A549 (cell line): ENCODE results near the gene NPPA. TPM values are rescaled to one million over a fixed set of nuclear protein-coding genes. Genes with fewer than 3 reads are reported as not detected.

Experiments
- ATAC-seq, 2 experiments: fragments of 200-7000 bp in 1 of 2; fragments of >200 bp in 1 of 2; cut with Nextera tagmentation in 1 of 2; cut with Tn5 transposase in 1 of 2; 3 replicates each; pipeline versions ENCODE4 v1.8.0 to v1.9.1; 2018 to 2020; ENCODE audit warnings: mild to moderate bottlenecking in 1 of 2, moderate library complexity in 1 of 2
- CTCF ChIA-PET: fragments of 300-600 bp; sonication (Branson Sonifier 250); formaldehyde crosslinking; extraction: SDS; loops from one replicate; lab custom pipeline; 2021; ENCODE audit warnings: antibody characterized with exemption, inconsistent platforms; lab: Yijun Ruan, JAX
- POLR2A ChIA-PET: fragments of 350-600 bp; formaldehyde crosslinking; extraction: SDS; loops from one replicate; lab custom pipeline; 2021; ENCODE audit warnings: antibody characterized with exemption, inconsistent platforms; lab: Yijun Ruan, JAX
- DNase-seq, 2 experiments: peaks; one replicate each; pipeline versions ENCODE4 v3.0.0 to v3.0.0-alpha.2; 2011 to 2016; ENCODE audit warnings: low read depth in 1 of 2, low spot score in 1 of 2
- FAIRE-seq: peaks from 2 replicates; lab custom pipeline; 2011; peaks lifted over from hg19 to GRCh38; lab: Jason Lieb, UNC
- H3K27ac ChIP-seq, 2 experiments: fragments of >200 bp; sonication (Bioruptor Twin); formaldehyde crosslinking; 3 replicates each; pipeline ENCODE4 v1.5.1; 2016 to 2017
- H3K4me1 ChIP-seq: fragments of >200 bp; sonication (Bioruptor Twin); formaldehyde crosslinking; 3 replicates; pipeline ENCODE4 v1.6.1; 2016
- H3K4me2 ChIP-seq: fragments of >200 bp; sonication (Bioruptor Twin); formaldehyde crosslinking; 3 replicates; pipeline ENCODE4 v1.6.1; 2016
- H3K4me3 ChIP-seq: fragments of >200 bp; sonication (Bioruptor Twin); formaldehyde crosslinking; 3 replicates; pipeline ENCODE4 v1.5.1; 2016
- H3K9me3 ChIP-seq: fragments of >200 bp; sonication (Bioruptor Twin); formaldehyde crosslinking; 3 replicates; pipeline ENCODE4 v1.6.1; 2016
- CBX2 ChIP-seq: fragments of 200-600 bp; sonication (generic); IDR thresholded peaks from 2 replicates; pipeline ENCODE4 v1.6.1; 2016; ENCODE audit warnings: low read depth, mild to moderate bottlenecking, borderline replicate concordance
- CEBPB ChIP-seq, 2 experiments: fragments of >200 bp in 1 of 2; sonication (Bioruptor Twin) in 1 of 2; formaldehyde crosslinking in 1 of 2; IDR thresholded peaks; 2 replicates each; pipeline ENCODE4 v1.6.1; 2012 to 2016
- CHD2 ChIP-seq: fragments of 150-350 bp; IDR thresholded peaks from 2 replicates; pipeline ENCODE4 v1.6.1; 2014; ENCODE audit warnings: low read length; ENCODE audit not compliant: partially characterized antibody
- EHMT2 ChIP-seq: fragments of 200-600 bp; sonication (generic); IDR thresholded peaks from 2 replicates; pipeline ENCODE4 v1.6.1; 2016; ENCODE audit warnings: antibody characterized with exemption, low read depth, mild to moderate bottlenecking, moderate library complexity
- EP300 ChIP-seq, 2 experiments: fragments of >200 bp; sonication (Bioruptor Twin); formaldehyde crosslinking; IDR thresholded peaks; 2 replicates in 1 of 2; 3 replicates in 1 of 2; pipeline ENCODE4 v1.6.1; 2016 to 2017
- FOSB ChIP-seq: fragments of 250-450 bp; sonication (Bioruptor Pico); IDR thresholded peaks from 2 replicates; pipeline ENCODE4 v1.5.0; 2020; ENCODE audit warnings: mild to moderate bottlenecking, moderate library complexity
- HDAC2 ChIP-seq: fragments of 200-600 bp; sonication (generic); IDR thresholded peaks from 2 replicates; pipeline ENCODE4 v1.6.1; 2016
- HEYL ChIP-seq: fragments of 250-450 bp; sonication (Bioruptor Pico); IDR thresholded peaks from 2 replicates; pipeline ENCODE4 v1.8.0; 2021; ENCODE audit warnings: mild to moderate bottlenecking, moderate library complexity
- HOXA7 ChIP-seq: fragments of 250-450 bp; sonication (Bioruptor Pico); IDR thresholded peaks from 2 replicates; pipeline ENCODE4 v1.5.0; 2020; ENCODE audit warnings: mild to moderate bottlenecking, moderate library complexity
- HOXB13 ChIP-seq: fragments of 250-450 bp; sonication (Bioruptor Pico); IDR thresholded peaks from 2 replicates; pipeline ENCODE4 v1.5.0; 2020; ENCODE audit warnings: low read depth, mild to moderate bottlenecking, moderate library complexity
- HOXB5 ChIP-seq: fragments of 250-450 bp; sonication (Bioruptor Pico); IDR thresholded peaks from 2 replicates; pipeline ENCODE4 v1.5.0; 2020; ENCODE audit warnings: mild to moderate bottlenecking, moderate library complexity
- JUNB ChIP-seq: fragments of >200 bp; sonication (Bioruptor Twin); formaldehyde crosslinking; IDR thresholded peaks from 2 replicates; pipeline ENCODE4 v1.6.1; 2016
- KDM5A ChIP-seq: fragments of 200-600 bp; sonication (generic); IDR thresholded peaks from 2 replicates; pipeline ENCODE4 v1.6.1; 2016; ENCODE audit warnings: antibody characterized with exemption, mild to moderate bottlenecking
- MAZ ChIP-seq: fragments of 150-350 bp; IDR thresholded peaks from 2 replicates; pipeline ENCODE4 v1.6.1; 2014; ENCODE audit warnings: antibody characterized with exemption, low read depth, low read length, borderline replicate concordance
- MYC ChIP-seq: IDR thresholded peaks from 2 replicates; pipeline ENCODE4 v1.6.1; 2012; ENCODE audit warnings: mild to moderate bottlenecking, inconsistent platforms, low read length, improper control_type of control experiment, borderline replicate concordance
- NPAS2 ChIP-seq: fragments of 250-450 bp; sonication (Bioruptor Pico); IDR thresholded peaks from 2 replicates; pipeline ENCODE4 v1.8.0; 2022; ENCODE audit warnings: mild to moderate bottlenecking, moderate library complexity, borderline replicate concordance
- NR3C1 ChIP-seq: fragments of >200 bp; sonication (Bioruptor Twin); formaldehyde crosslinking; IDR thresholded peaks from 3 replicates; pipeline ENCODE4 v1.6.1; 2017
- POLR2AphosphoS2 ChIP-seq: conservative IDR thresholded peaks from 2 replicates; pipeline ENCODE4 v1.6.1; 2012; ENCODE audit warnings: low read length, improper control_type of control experiment, inconsistent platforms
- RARB ChIP-seq: fragments of 250-450 bp; sonication (Bioruptor Pico); IDR thresholded peaks from 2 replicates; pipeline ENCODE4 v1.8.0; 2021; ENCODE audit warnings: mild to moderate bottlenecking, moderate library complexity
- RCOR1 ChIP-seq: fragments of 150-350 bp; IDR thresholded peaks from 2 replicates; pipeline ENCODE4 v1.6.1; 2014; ENCODE audit warnings: antibody characterized with exemption, low read length, low read depth
- TP53 ChIP-seq: fragments of 250-450 bp; sonication (Bioruptor Pico); IDR thresholded peaks from 2 replicates; pipeline ENCODE4 v1.5.0; 2021; ENCODE audit warnings: mild to moderate bottlenecking, moderate library complexity
- ZC3H11A ChIP-seq: fragments of 450-650 bp; IDR thresholded peaks from 2 replicates; pipeline ENCODE4 v1.6.1; 2014; ENCODE audit warnings: antibody characterized with exemption, mild to moderate bottlenecking
- ZSCAN20 ChIP-seq: fragments of 250-450 bp; sonication (Bioruptor Pico); IDR thresholded peaks from 2 replicates; pipeline ENCODE4 v1.8.0; 2022; ENCODE audit warnings: mild to moderate bottlenecking, moderate library complexity
- WGBS: methylation state at CpG from one replicate; pipeline ENCODE4 v1.1.6; 2017; ENCODE audit errors: missing lambda C conversion rate; 5-methylcytosine and 5-hydroxymethylcytosine counted together
- polyA plus RNA-seq, 4 experiments: library from polyadenylated mRNA; depleted of rRNA in 3 of 4; stranded (reverse); fragments of >200 nt; fragmentation: RNase III in 1 of 4; extraction: RNeasy Plus Mini Kit Qiagen cat#74134 plus additional on column Dnase treatment in 1 of 4; gene quantifications; 2 replicates in 3 of 4; 3 replicates in 1 of 4; pipeline ENCODE4 v1.2.3, GENCODE V29; 2011 to 2017
- TF ChIP-seq, protein P1 (sequence below): fragments of 250-450 bp; sonication (Bioruptor Pico); IDR thresholded peaks from 2 replicates; pipeline ENCODE4 v1.5.0; 2021; ENCODE audit warnings: mild to moderate bottlenecking, moderate library complexity, borderline replicate concordance
- TF ChIP-seq, protein P2 (sequence below): fragments of 450-650 bp; IDR thresholded peaks from 2 replicates; pipeline ENCODE4 v1.6.1; 2014; ENCODE audit warnings: antibody characterized with exemption

NPPA gene
- polyA plus RNA-seq, 2 of the 4 experiments (the other 2 are of a cell fraction) = not detected

DNA sequence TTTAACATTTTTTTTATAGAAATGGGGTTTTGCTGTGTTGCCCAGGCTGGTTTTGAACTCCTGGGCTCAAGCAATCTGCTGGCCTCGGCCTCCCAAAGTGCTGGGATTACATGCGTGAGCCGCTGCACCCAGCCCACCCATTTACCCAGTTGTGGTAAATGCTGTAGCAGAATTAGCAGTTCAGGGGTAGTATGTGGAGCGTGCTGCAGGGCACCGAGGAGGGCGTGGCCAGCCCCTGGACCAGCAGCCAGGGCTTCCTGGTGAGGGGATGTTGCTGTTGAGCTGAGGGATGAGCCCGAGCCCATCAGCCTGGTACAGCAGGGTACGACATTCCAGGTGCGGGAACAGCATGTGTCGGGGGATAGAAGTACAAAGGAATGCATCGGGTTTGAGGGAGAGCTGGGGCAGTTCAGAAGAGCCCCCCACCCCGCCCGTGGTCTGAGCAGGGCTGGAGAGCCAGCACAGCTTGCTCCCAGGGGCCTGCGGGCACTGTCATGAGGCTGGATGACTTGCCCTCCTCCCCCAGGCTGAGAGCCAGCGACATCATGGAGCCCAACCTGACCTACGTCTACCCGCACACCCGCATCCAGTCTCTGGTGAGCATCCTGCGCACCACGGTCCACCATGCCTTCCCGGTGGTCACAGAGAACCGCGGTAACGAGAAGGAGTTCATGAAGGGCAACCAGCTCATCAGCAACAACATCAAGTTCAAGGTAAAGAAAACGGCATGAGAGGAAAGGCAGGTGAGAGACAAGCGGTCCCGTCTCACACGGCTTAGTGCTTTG lies 11.9 kb downstream of the NPPA start:
- POLR2A ChIA-PET = interaction anchor here (2.2 kb wide), 1 partner anchor 72 kb away, joined by 10 read pairs; no protein-coding TSS in a partner anchor
- no peak for TF ChIP-seq RCOR1
- no peak for TF ChIP-seq MYC
- no peak for TF ChIP-seq JUNB
- TF ChIP-seq RARB (CRISPR knock-in tag) = no peak
- TF ChIP-seq NPAS2 (CRISPR knock-in tag) = no peak
- TF ChIP-seq MAZ = no peak
- no peak for TF ChIP-seq EP300 (IDR thresholded peaks at IDR 0.05)
- TF ChIP-seq CBX2 = no peak
- no peak for TF ChIP-seq KDM5A
- no peak for TF ChIP-seq HOXB13 (CRISPR knock-in tag)
- no peak for TF ChIP-seq HOXA7 (CRISPR knock-in tag)
- no peak for DNase-seq
- 88% methylated on average over 20 of the region's 28 CpGs for WGBS
- ATAC-seq = no peak
- Histone ChIP-seq H3K4me3 (no peak overlapping the region), H3K27ac (no peak overlapping the region), H3K9me3 (no peaks in the 10 kb centered on the region), H3K4me2 (no peak overlapping the region), H3K4me1 (no peaks in the 10 kb centered on the region)
- FAIRE-seq = no peak
- CTCF ChIA-PET = interaction anchor here (1.0 to 5.6 kb wide), 5 partner anchors 18 to 195 kb away, joined by 3 to 48 read pairs (median 4); no protein-coding TSS in a partner anchor

DNA sequence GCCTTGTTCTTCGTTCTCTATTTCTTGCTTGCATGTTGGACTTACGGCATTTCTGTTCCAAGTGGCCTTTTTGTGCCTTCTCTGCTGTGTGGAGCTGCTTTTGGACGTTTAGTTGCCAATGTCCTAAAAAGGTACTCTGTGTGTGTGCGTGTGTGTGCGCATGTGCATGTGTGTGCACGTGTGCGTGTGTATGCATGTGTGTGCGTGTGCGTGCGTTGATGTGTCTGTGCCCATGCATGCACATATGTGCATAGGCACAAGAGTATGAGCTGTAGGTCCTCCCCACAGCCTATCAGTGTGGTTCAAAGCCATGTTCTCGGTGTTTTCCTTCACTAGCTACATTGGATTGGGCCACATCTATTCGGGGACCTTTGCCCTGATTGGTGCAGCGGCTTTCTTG lies 13.7 kb downstream of the NPPA start:
- no peak overlapping the region for H3K4me3 ChIP-seq
- no peak overlapping the region for H3K4me2 ChIP-seq
- DNase-seq (no peak), FAIRE-seq (no peak), ATAC-seq (no peak)
- H3K4me1 ChIP-seq = no peaks in the 10 kb centered on the region
- H3K27ac ChIP-seq = no peak overlapping the region
- H3K9me3 ChIP-seq = no peaks in the 10 kb centered on the region
- ChIA-PET POLR2A (no interaction called here), CTCF (interaction anchor here (1.2 to 1.5 kb wide), 2 partner anchors 59 to 60 kb away, joined by 4 read pairs; no protein-coding TSS in a partner anchor)
- 90% methylated on average over 13 of the region's 13 CpGs for WGBS
- TF ChIP-seq FOSB (CRISPR knock-in tag) (no peak), HOXA7 (CRISPR knock-in tag) (no peak), HDAC2 (no peak), KDM5A (no peak), NR3C1 (no peak), TP53 (CRISPR knock-in tag) (no peak), NPAS2 (CRISPR knock-in tag) (no peak), RCOR1 (no peak), EP300 (IDR thresholded peaks at IDR 0.05) (no peak), MYC (no peak), EHMT2 (no peak), ZC3H11A (no peak), JUNB (no peak)
- TF ChIP-seq, all 56 proteins: peak for 0

DNA sequence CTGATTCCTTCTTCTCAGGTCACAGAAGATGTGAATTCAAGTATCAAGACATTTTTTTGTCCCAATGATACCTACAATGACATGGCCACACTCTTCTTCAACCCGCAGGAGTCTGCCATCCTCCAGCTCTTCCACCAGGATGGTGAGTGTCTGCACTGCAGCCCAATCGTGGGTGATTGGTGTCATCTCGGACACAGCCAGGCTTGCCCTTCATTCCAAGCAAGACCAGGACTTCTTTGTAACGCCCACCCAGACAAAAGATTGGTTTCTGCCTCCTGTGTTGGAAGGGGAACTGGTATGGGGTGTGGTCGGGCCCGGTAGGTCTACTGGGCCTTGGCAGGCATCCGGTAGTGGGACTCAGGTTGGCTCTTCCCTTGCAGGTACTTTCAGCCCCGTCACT lies 14.1 kb downstream of the NPPA start:
- Histone ChIP-seq H3K4me2 (no peak overlapping the region), H3K9me3 (no peaks in the 10 kb centered on the region), H3K4me3 (no peak overlapping the region), H3K4me1 (no peaks in the 10 kb centered on the region), H3K27ac (no peak overlapping the region)
- 84% methylated on average over 6 of the region's 8 CpGs for WGBS
- TF ChIP-seq CHD2 (no peak), HOXB5 (CRISPR knock-in tag) (no peak), NPAS2 (CRISPR knock-in tag) (no peak), ZSCAN20 (CRISPR knock-in tag) (no peak), HEYL (CRISPR knock-in tag) (no peak), POLR2AphosphoS2 (no peak), TP53 (CRISPR knock-in tag) (no peak), CEBPB (IDR thresholded peaks at IDR 0.05) (no peak)
- TF ChIP-seq, protein P1, sequence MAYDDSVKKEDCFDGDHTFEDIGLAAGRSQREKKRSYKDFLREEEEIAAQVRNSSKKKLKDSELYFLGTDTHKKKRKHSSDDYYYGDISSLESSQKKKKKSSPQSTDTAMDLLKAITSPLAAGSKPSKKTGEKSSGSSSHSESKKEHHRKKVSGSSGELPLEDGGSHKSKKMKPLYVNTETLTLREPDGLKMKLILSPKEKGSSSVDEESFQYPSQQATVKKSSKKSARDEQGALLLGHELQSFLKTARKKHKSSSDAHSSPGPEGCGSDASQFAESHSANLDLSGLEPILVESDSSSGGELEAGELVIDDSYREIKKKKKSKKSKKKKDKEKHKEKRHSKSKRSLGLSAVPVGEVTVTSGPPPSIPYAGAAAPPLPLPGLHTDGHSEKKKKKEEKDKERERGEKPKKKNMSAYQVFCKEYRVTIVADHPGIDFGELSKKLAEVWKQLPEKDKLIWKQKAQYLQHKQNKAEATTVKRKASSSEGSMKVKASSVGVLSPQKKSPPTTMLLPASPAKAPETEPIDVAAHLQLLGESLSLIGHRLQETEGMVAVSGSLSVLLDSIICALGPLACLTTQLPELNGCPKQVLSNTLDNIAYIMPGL (CRISPR knock-in tag) = no peak
- TF ChIP-seq, protein P2, sequence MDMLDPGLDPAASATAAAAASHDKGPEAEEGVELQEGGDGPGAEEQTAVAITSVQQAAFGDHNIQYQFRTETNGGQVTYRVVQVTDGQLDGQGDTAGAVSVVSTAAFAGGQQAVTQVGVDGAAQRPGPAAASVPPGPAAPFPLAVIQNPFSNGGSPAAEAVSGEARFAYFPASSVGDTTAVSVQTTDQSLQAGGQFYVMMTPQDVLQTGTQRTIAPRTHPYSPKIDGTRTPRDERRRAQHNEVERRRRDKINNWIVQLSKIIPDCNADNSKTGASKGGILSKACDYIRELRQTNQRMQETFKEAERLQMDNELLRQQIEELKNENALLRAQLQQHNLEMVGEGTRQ = no peak
- DNase-seq (no peak), ATAC-seq (no peak), FAIRE-seq (no peak)
- ChIA-PET CTCF (interaction anchor here (1.2 to 1.5 kb wide), 2 partner anchors 59 to 61 kb away, joined by 4 read pairs; no protein-coding TSS in a partner anchor), POLR2A (no interaction called here)
